ENCODE measurements around the gene MORN4.

GRCh38 chr10:97593421-97593820, 39.9 kb downstream of the MORN4 start:
- TF ChIP-seq, protein P1, sequence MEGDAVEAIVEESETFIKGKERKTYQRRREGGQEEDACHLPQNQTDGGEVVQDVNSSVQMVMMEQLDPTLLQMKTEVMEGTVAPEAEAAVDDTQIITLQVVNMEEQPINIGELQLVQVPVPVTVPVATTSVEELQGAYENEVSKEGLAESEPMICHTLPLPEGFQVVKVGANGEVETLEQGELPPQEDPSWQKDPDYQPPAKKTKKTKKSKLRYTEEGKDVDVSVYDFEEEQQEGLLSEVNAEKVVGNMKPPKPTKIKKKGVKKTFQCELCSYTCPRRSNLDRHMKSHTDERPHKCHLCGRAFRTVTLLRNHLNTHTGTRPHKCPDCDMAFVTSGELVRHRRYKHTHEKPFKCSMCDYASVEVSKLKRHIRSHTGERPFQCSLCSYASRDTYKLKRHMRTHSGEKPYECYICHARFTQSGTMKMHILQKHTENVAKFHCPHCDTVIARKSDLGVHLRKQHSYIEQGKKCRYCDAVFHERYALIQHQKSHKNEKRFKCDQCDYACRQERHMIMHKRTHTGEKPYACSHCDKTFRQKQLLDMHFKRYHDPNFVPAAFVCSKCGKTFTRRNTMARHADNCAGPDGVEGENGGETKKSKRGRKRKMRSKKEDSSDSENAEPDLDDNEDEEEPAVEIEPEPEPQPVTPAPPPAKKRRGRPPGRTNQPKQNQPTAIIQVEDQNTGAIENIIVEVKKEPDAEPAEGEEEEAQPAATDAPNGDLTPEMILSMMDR (conservative IDR thresholded peaks at IDR 0.05), result no peak
- no peak for TF ChIP-seq ZFX (IDR thresholded peaks at IDR 0.05)

Data from C4-2B (cell line).